Lower leg skin (tissue), 3 donors: ENCODE results near the gene IL23A.

Experiments used
- POLR2A ChIP-seq, 2 donors: fragments of 450-650 bp; IDR thresholded peaks; one replicate each; pipeline ENCODE4 v1.6.1; 2016 to 2017; ENCODE audit warnings: antibody characterized with exemption in 2 of 2, mild to moderate bottlenecking in 1 of 2, moderate library complexity in 1 of 2
- TF ChIP-seq, protein P1 (sequence below), 3 donors: fragments of 450-650 bp; IDR thresholded peaks; one replicate each; pipeline ENCODE4 v1.5.1; 2016; ENCODE audit warnings: antibody characterized with exemption in 3 of 3, mild to moderate bottlenecking in 3 of 3, moderate library complexity in 2 of 3

DNA sequence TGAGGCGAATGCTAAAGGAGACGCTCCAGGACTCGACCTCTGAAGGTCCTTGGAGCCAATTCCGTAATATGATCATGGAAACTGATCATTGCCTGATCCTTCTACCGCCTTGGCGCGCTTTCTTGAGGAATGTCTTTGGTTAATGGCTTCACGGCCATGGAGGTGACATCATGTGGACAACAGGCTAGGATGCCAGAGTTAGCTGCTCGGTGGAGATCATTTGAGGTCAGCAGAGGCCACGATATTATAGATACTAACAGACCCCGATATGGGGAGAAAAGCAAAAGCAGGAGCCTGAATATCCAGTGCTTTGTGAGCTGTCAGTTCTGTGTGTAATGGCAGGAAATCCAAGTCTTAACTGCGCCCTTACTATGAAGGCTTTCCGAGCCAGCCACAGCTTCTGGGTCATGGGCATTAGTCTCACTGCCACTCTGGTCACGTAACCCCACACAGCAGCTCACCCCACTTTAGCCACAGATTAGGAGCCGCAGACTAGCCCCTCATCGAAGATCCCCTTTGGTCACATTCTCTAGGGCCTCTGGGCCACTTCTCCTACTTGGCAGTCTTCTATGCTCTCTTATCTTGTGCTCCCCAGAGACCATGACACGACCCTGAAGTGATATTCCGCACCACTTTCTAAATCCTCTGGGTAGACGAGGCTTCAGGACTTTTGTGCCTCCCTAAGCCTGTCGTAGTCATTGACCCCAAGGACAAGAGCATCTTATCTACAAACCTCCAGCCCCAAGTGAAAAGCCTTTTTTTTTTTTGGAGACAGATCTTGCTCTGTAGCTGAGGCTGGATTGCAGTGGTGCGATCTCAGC is 37.8 kb upstream of the IL23A start:
- TF ChIP-seq POLR2A (IDR thresholded peaks at IDR 0.05) = no peak
- TF ChIP-seq, protein P1, sequence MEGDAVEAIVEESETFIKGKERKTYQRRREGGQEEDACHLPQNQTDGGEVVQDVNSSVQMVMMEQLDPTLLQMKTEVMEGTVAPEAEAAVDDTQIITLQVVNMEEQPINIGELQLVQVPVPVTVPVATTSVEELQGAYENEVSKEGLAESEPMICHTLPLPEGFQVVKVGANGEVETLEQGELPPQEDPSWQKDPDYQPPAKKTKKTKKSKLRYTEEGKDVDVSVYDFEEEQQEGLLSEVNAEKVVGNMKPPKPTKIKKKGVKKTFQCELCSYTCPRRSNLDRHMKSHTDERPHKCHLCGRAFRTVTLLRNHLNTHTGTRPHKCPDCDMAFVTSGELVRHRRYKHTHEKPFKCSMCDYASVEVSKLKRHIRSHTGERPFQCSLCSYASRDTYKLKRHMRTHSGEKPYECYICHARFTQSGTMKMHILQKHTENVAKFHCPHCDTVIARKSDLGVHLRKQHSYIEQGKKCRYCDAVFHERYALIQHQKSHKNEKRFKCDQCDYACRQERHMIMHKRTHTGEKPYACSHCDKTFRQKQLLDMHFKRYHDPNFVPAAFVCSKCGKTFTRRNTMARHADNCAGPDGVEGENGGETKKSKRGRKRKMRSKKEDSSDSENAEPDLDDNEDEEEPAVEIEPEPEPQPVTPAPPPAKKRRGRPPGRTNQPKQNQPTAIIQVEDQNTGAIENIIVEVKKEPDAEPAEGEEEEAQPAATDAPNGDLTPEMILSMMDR (IDR thresholded peaks at IDR 0.05) = no peak
